A172 (cell line): Measurements from ENCODE around the gene MAGI2. TPM values are rescaled to one million over a fixed set of nuclear protein-coding genes. Genes with fewer than 3 reads are reported as not detected.
A peak's percentile ranks its signal among the peaks of the same experiment; 100 is the strongest.
"Not testable (repeated sequence)": the region's sequence is repeated elsewhere in the genome, so short reads cannot be mapped to it uniquely, and the experiment has no call there.

Source experiments
- DNase-seq: peaks from one replicate; pipeline ENCODE4 v3.0.0-alpha.2; 2015; ENCODE audit warnings: low spot score
- total RNA-seq: library from RNA; depleted of rRNA; stranded (reverse); fragments of >200 nt; shearing (Covaris generic); gene quantifications from 2 replicates; pipeline ENCODE4 v1.2.3, GENCODE V29; 2014

Gene MAGI2
- total RNA-seq, 1 experiment from 2014 or later: 1.5 TPM

DNA sequence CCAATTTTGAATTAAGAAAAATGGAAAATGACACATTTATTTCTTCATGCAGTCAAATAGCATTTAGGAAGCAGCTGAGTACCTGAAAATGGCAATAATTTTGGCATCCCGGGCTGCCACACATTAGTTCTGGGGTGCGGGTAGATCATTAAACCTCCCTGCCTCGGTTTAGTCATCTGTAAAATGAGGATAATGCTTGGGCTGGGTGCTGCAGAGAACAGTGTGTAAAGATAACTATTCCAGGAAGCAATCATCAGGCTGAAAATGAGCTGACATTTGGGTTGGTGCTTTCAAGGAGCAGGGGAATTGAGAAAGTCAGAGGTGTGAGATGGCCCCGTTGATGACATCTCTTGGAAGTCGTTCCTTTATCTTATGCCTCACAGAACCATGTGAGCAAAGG is 887.7 kb downstream of the MAGI2 start:
- no peak for DNase-seq

DNA sequence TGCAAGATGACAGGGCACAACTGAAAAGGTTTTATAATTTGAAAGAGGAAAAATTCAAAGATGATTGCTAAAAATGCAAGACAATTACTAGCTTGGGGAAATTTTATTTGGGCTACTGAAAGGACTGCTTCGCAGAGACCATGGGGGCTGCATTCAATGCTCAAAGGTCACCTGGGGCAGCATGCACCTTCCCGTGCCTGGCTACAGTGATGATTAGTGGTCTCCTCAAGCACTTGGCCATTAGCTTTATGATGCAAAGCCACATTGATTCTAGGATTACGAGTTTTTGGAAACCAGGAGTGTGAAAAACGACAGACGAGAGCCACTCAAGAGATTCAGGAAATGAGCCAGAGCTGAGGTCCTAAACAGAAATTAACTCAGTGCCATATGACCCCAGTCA is 890.3 kb downstream of the MAGI2 start:
- DNase-seq: no peak

DNA sequence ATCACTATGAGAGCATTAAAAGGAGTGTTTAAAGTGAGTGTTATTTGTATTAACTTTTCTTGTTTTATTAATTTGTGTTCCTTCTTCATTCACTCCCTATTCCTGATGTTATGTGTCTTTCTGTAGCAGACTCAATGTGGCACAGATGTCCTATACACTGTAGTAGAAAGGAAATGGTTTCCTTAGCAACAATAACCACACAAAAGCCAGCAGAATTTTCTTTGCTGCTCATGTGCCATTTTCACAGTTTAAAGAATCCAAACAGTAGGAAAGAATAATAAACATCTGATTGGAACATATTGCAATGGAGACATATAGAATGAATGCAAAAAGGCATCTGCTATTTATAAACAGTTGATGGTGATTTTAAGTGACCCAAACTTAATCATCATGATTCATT is 891.3 kb downstream of the MAGI2 start:
- DNase-seq: no peak

DNA sequence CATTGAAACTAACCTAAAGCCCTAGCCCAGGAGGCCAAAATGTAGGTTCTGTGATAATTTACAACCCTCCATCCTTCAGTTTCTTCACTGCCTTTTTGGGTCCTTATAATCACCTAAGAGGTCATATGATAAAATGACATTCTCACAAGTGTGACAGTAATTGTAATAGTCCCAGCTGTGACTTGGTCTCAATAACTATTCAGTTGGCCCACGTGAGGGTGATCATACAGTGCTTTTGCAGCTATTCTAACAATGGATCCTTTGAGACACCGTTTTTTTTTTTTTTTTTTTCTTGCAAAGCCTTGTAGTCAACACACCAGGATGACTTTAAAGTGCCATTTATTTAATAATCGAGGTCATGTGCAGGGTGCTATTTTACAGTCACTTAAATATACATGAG is 894.9 kb downstream of the MAGI2 start:
- no peak for DNase-seq

DNA sequence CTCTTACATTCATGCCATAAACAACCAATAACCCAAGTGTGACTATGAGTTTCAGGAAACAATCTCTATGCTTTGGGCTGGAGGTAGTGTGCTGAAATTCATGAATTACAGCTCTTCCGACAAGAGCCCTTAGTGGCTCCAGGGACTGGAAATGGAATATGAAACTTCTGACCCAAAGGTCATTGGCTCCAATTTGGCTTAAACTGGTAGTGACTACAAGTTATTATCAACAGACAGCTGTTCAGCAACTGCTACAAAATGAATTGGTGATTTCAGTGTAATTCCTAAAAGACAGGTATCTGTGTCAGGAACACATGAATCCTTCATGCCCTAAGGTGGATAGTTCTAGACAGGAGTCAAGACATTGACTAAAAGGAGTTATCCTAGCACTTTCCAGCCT is 909.5 kb downstream of the MAGI2 start:
- no peak for DNase-seq

DNA sequence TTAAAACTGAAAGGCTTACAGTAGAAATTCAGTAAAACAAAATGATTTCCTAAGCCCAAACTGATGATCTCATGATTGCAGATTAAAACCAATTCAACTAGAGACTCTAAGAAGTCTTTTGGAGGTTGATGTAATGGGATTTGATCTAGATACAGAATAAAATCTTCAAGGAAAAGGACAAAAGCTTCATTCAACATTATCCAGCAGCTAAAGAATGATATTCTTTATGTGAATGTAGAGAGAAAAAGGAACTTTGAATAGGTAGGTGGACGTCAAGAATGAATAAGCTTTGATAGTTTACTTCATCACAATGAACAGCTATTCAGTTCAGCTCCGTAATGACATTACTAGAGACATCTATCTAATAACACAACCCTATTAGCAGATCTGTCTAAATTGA is 910.5 kb downstream of the MAGI2 start:
- no peak for DNase-seq

DNA sequence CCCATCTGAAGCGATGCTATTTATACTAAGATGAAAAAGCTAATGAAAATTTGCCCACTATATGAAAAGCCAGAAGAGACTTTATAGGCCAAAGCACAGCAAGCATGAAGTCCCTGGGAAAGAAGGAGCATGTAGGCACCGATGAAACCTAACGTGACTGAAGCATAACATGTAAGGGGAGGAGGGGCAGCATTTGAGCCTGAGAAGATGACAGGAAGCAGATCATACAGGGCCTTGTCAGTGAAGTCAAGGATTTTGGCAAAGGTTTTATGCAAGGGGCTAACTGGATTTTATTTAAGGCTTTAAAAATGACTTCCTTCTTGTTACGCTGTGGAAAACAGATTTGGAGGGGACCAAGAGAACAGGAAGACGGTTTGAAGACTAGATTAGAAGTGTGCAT is 910.9 kb downstream of the MAGI2 start:
- no peak for DNase-seq

DNA sequence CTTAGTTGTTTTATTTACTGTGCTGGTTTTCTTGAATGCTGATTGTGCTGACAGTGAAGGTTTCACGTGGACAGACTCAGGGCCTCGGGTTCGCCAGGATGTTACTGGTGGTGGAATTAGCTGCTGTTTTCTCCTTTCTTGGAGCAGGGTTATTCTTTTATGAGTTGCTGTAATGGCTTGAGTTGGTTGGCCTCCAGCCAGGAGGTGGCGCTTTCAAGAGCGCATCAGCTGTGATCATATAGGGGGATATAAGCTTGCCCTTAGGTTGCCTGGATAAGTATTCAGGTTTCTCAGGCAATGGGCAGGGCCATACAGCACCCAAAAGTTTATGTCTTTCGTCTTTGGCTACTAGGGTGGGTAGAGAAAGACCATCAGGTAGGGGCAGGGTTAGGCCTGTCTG is 913.6 kb downstream of the MAGI2 start:
- DNase-seq: no peak

DNA sequence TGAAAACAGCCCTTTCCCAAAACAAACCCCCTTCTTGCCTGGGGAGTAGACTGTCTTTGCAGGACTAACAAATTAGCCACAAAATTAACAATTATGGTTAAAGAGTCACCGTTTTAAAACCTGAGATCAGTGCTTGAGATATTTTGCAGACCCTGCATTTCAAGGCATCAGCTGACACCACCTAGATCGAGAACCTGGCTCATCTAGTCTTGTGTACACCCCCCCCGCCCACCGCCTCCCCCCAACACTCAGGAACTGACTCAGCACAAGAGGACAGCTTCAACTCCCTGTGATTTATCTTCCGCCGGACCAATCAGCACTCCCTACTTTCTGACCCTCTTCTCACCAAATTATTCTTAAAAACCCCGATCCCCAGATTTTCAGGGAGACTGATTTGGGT is 917.8 kb downstream of the MAGI2 start:
- peak; percentile 21 for DNase-seq

DNA sequence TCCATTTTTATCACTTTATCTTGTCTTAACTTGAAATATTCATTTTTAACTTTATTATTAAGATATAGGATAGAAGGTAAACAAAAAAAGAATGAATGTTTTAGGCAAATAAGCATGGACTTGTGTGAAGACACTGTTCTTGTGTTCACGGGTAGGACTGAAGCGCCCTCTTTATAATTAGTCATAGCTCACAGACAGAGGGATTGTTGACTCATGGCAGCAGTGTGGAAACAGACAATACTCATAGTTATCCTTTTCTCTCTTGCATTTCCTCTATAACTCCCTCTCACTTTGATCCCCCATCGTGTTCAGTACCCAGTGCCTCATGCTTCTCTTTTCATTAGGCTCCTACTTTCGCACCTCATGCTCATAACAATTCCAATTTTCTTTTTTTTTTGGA is 923.1 kb downstream of the MAGI2 start:
- DNase-seq: peak; percentile 50

DNA sequence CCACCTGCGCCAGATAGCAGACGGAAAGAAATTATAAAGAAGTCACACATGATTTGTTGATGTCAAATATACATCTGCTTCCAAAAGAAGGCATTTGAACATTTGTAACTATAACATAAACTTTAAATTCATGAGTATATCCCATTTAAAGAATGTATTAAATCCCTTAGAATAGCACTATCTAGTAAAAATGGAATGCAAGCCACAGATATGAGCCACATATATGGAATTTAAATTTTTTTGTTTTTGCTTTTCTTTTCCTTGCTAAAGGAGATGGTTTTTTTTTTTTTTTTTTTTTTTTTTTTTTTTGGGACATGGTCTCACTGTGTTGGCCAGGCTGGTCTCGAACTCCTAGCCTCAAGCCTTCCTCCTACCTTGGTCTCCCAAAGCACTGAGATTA is 924.1 kb downstream of the MAGI2 start:
- DNase-seq: no peak

DNA sequence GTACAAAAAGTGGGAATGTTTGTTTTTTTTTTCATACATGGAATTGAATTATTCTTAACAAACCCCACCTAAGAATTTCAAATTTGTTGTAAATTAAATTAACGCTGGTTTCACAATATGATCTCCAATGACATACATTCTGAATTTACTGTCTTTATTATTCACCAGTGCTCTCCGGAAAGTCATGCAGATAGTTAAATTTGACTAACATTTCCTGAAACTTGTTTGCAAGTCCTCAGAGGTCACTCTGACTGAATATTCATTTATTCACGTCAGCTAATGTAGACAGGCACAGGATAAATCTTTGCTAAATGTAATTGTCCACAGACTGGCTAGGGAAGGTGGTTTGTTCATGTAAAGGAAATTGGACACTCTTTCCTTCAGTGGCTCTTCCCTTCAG is 924.5 kb downstream of the MAGI2 start:
- no peak for DNase-seq

DNA sequence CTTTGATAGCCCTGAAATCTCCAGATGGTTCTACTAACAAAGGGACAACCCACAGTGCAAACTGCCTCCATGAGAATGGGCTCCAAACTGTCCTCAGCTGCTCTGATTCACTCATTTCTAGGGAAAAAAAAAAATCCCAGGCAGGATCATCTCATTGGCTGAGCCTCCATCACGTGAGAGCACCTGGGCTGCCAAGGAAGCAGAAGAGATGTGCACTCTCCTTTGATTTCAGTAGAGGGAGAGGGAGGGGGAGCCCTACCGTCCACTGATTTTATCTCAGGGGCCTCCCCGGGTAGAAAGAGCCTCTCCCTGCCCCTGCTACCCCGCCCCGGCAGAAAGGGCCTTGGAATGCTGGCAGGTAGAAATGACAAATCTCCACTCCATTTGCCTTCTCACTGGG is 929.5 kb downstream of the MAGI2 start:
- DNase-seq: no peak

DNA sequence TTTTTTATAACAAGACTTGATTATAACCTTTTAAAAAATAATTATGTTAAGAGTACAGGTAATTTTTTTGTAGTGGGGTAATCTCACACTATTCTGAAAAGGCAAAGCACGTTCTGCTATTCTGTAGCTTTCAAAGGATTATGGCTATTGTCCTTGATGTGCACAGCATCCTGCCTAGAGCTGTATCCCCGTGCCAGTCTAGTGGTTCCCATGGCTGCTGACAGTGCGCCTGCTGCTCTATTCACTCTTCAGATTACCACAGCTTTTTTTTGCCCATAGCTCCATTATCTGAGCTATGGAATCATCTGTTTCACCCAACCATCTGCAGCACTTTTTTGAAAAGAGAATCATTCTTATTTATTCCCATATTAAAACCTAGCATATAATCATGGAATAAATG is 931.5 kb downstream of the MAGI2 start:
- DNase-seq: no peak

DNA sequence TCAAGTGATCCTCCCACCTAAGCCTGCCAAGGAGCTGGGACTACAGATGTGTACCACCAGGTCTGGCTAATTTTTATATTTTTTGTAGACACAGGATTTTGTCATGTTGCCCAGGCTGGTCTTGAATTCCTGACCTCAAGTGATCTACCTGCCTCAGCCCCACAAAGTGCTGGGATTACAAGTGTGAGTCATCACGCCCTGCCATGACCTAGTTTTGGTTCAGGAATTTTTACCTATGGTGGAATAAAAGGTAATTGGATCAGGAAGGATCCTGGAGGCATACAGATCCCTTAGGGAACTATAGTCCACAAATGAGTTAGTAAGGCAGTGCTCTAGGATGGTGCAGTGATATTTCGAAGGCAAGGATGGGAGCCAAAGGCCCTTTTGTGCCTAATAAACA is 937.0 kb downstream of the MAGI2 start:
- DNase-seq: no peak

DNA sequence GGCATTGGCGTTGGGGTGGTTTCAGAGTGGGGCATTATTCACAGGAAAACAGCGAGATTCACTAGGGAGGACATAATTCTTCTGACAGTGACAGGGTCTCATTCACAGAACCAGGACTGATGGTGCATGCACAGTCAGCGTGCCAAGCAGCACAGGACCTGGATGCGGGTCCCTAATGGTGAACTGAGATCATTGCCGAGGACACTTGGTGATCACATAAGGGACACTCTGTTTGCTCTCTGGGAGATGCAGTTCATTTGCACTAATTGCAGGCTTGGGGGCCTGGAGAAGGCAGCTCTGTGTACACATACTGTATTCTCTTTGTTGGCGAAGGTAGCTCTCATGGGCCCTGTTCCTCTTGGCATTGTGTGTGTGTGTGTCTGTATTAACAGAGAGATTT is 938.8 kb downstream of the MAGI2 start:
- no peak for DNase-seq

DNA sequence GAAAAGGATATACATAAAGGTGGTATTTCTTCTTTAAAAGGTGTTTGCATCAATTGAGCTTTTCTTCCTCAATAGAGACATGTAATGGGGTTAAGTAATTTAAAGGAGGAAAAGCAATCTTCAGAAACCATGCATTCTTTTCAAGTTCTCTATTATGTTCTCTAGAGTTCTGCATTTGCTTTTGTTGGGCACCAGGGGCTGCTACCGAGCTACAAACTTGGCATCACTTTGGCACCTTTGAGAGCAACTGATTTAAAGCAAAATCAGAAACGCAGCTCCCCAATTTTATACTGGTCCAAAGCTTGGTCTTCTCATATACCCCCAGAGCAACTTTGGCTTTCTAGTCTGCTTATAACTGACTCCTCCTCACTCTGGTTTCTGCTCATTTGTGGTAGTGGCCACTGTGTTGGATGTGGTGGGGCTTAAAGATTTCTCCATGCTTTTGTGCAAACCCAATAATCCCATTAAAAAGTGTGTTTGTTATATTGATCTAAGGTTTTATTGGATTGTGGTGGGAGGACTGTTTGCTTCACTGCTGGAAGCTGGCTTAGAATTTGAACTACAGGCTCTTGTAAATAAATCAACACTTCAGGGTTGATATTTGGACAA is 942.8 kb downstream of the MAGI2 start:
- peak; percentile 26 for DNase-seq

DNA sequence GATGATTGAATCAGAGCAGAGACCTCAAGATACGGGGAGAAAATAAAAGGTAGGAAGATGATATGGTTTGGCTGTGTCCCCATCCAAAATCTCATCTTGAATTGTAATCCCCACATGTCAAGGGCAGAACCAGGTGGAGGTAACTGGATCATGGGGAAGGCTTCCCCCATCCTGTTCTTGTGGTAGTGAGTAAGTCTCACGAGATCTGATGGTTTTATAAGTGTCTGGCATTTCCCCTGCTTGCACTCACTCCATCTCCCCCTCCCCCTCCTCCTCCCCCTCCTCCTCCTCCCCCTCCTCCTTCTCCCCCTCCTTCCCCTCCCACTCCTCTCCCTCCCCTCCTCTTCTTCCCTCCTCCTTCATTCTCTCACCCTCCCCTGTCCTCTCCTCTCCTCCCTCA is 950.2 kb downstream of the MAGI2 start:
- DNase-seq: not testable (repeated sequence)

DNA sequence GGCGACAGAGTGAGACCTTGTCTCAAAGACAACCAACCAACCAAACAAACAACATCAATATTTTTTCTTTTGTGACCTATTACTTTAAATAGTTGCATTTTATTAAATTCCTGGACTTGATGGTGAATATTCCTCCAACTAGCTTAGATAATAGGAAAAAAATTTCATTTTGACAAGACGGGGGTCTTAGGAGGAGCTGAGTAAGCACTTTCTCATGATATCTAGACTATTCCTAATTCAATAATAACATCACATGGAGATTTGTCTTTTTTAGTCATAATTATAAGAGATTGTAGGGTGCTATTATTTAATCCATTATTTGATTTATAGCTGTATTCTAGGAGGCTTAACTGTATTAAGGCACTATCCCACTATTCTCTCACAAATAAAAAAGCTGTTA is 952.4 kb downstream of the MAGI2 start:
- DNase-seq: no peak

DNA sequence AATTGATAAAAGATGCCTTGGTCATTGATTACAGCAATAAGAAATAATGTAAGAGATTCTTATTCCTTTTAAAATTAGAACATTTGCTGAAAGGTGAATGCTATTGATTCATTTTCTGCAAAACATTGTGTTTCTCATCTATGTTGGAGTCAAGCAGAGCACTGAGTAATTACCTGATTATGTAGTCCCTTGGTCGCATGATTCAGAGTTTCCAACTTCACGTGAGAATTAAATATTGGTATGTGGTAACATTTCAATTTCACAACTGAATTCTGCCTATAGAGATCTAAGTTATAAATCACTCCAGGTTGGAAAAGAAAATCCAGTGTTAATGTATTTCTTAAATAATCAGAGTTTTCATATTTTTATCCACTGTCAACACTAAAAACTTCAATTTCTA is 953.5 kb downstream of the MAGI2 start:
- no peak for DNase-seq

DNA sequence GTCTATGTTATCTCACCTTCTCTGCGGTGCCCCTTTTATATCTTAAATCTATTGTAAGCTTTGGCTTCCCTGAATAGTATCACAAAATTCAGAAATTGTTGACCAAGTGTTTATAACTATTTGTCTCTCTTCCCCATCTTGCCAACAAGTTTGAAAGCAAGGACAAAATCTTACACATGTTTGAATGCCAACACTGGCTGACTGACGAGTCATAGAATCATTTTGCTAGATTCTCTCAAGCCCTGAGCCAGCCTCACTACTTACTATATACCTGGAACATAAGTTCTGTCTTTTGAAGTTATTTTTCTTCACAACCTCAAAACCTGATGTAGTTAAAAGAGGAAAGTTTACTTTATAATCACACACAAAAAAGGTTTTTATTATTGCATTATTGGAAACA is 954.2 kb downstream of the MAGI2 start:
- DNase-seq: no peak

DNA sequence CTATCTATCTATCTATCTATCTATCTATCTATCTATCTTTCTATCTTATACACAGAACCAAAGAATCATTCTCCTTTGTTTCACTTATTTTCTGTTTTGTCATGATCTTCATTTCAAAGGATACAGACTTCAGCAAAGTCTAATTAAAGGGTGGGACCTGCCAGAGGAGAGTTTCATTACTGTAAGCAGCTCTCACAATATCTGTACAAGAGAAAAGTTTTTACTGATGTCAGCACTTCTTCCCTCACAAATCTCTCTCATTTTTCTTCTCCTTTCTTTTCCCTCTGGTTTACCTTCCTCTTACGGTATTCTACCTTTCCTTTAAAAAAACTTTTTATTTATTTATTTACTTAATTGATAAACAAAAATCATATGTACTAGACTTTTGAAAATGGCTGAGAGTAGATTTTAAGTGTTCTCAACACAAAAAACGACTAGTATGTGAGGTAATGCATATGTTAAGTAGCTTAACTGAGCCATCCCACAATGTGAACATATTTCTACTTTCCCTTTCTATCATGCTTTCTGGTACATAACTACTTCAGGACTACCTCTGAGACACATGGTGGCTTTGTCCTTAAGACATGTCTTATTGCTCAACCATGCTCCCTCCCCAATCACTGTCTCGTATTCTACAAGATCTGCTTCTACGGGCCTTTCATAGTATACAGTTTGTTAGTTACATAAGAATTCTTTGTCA is 955.6 kb downstream of the MAGI2 start:
- no peak for DNase-seq

DNA sequence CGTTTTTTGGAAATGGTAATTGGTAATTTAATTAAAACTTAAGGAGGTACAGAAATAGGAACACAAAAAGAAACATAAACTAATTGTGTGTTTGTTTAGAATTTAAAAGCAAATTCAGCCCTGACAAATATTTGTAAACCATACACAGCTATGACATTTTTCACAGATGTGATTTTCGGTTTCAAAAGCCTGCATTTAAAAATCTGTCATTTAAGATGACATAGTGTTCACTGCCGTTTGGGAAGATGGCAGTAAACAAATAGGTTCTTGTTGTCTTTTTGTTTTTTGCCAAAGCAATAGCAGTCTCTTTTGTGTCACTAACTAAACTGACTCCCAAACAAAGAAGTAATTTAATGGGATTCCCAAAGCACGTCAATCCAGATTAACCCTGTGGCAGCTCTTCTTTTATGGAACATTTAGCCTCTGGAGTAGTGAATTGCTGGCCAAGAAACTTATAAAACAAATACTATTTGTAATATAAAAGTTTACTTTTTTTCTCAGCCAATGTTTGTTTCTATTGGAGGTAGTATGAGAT is 957.3 kb downstream of the MAGI2 start:
- DNase-seq: no peak

DNA sequence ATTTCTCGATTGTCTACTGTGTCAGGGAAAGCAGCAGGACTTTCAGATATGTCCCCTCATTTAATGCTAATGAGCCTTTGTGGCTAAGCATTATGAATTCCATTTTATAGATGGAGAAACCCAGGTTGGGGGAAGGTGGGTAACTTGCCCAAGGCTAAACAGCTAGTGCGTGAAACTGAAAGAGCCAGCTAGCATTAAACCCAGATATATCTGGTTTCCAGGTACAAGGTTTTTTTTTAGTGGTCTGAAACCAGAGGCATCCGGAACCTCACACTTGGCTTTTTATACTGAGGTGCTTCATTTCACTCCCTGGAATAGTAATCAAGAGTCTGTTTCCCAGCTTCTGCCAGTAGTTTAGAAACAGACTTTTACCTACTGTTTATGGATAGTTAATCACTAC is 960.1 kb downstream of the MAGI2 start:
- DNase-seq: no peak
